Measurements from ENCODE around the gene ZBTB38.

ZBTB38 gene

GRCh38 chr3:141355242-141355641 is 13.1 kb upstream of the ZBTB38 start:
- Histone ChIP-seq H3K18ac (ENCODE audit: low read length) (no peak overlapping the region), H2BK120ac (ENCODE audit: insufficient read depth, low read length, poor library complexity) (no peak overlapping the region), H2AK5ac (ENCODE audit: low read length) (no peak overlapping the region), H3K23ac (ENCODE audit: low read length) (no peak overlapping the region), H3K27ac (ENCODE audit: low read depth, low read length) (no peak overlapping the region), H3K4me1 (ENCODE audit: control insufficient read depth in 1 of 2, insufficient read depth in 2 of 2, low read length in 2 of 2) (no peaks in the 10 kb centered on the region), H3K79me1 (ENCODE audit: low read length) (no peaks in the 10 kb centered on the region), H3K9me3 (ENCODE audit: insufficient read depth, low read depth, low read length) (no peaks in the 10 kb centered on the region), H3K4me3 (ENCODE audit: low read depth, low read length) (no peak overlapping the region), H4K8ac (ENCODE audit: low read depth, low read length) (no peak overlapping the region), H3K14ac (ENCODE audit: low read length) (no peak overlapping the region), H3K27me3 (ENCODE audit: insufficient read depth, low read length) (no peaks in the 10 kb centered on the region), H3K79me2 (ENCODE audit: control insufficient read depth, insufficient read depth, low read length, poor library complexity) (no peaks in the 10 kb centered on the region), H2BK5ac (ENCODE audit: low read depth, low read length, poor library complexity) (no peak overlapping the region), H4K91ac (ENCODE audit: low read depth, low read length) (no peak overlapping the region), H3K9ac (ENCODE audit: low read length) (no peak overlapping the region), H2AFZ (ENCODE audit: insufficient read depth, low read length, poor library complexity) (no peak overlapping the region), H3K4me2 (ENCODE audit: low read length) (no peak overlapping the region), H3K4ac (ENCODE audit: low read depth, low read length) (no peak overlapping the region), H3K36me3 (ENCODE audit: control insufficient read depth in 1 of 2, insufficient read depth in 2 of 2, low read length in 2 of 2) (no peaks in the 10 kb centered on the region), H2BK12ac (ENCODE audit: low read length) (peak overlapping the region; percentile 13), H4K12ac (ENCODE audit: low read depth, low read length) (no peak overlapping the region)
- no peak for DNase-seq
- WGBS (ENCODE audit: extremely low coverage, insufficient coverage, insufficient read length) = no CpG with 5 or more reads among the region's 6 CpGs

- Histone ChIP-seq H3K4me2 (ENCODE audit: low read length) (no peak overlapping the region), H3K79me1 (ENCODE audit: low read length) (no peaks in the 10 kb centered on the region), H4K8ac (ENCODE audit: low read depth, low read length) (no peak overlapping the region), H3K9ac (ENCODE audit: low read length) (no peak overlapping the region), H2AFZ (ENCODE audit: insufficient read depth, low read length, poor library complexity) (no peak overlapping the region), H2BK5ac (ENCODE audit: low read depth, low read length, poor library complexity) (no peak overlapping the region), H3K4me3 (ENCODE audit: low read depth, low read length) (no peak overlapping the region), H3K4me1 (ENCODE audit: control insufficient read depth in 1 of 2, insufficient read depth in 2 of 2, low read length in 2 of 2) (peaks cover 3% of the 10 kb centered on the region in 2 experiments), H3K36me3 (ENCODE audit: control insufficient read depth in 1 of 2, insufficient read depth in 2 of 2, low read length in 2 of 2) (no peaks in the 10 kb centered on the region), H2BK12ac (ENCODE audit: low read length) (no peak overlapping the region), H3K18ac (ENCODE audit: low read length) (no peak overlapping the region), H3K4ac (ENCODE audit: low read depth, low read length) (no peak overlapping the region), H2AK5ac (ENCODE audit: low read length) (no peak overlapping the region), H4K91ac (ENCODE audit: low read depth, low read length) (no peak overlapping the region), H2BK120ac (ENCODE audit: insufficient read depth, low read length, poor library complexity) (no peak overlapping the region), H3K27ac (ENCODE audit: low read depth, low read length) (no peak overlapping the region), H3K14ac (ENCODE audit: low read length) (no peak overlapping the region), H3K9me3 (ENCODE audit: insufficient read depth, low read depth, low read length) (no peaks in the 10 kb centered on the region), H3K27me3 (ENCODE audit: insufficient read depth, low read length) (no peaks in the 10 kb centered on the region), H3K79me2 (ENCODE audit: control insufficient read depth, insufficient read depth, low read length, poor library complexity) (no peaks in the 10 kb centered on the region), H3K23ac (ENCODE audit: low read length) (no peak overlapping the region), H4K12ac (ENCODE audit: low read depth, low read length) (no peak overlapping the region)
- DNase-seq = no peak
- no CpG with 5 or more reads among the region's 4 CpGs for WGBS (ENCODE audit: extremely low coverage, insufficient coverage, insufficient read length)
Measured at GRCh38 chr3:141356046-141356445, 12.3 kb upstream of the ZBTB38 start.

GRCh38 chr3:141360888-141361598 is 7.3 kb upstream of the ZBTB38 start:
- Histone ChIP-seq H3K23ac (ENCODE audit: low read length) (no peak overlapping the region), H3K4ac (ENCODE audit: low read depth, low read length) (no peak overlapping the region), H3K4me1 (ENCODE audit: control insufficient read depth in 1 of 2, insufficient read depth in 2 of 2, low read length in 2 of 2) (peaks cover 3% of the 10 kb centered on the region in 2 experiments), H2BK5ac (ENCODE audit: low read depth, low read length, poor library complexity) (no peak overlapping the region), H3K4me3 (ENCODE audit: low read depth, low read length) (no peak overlapping the region), H4K12ac (ENCODE audit: low read depth, low read length) (no peak overlapping the region), H4K8ac (ENCODE audit: low read depth, low read length) (no peak overlapping the region), H3K79me1 (ENCODE audit: low read length) (no peaks in the 10 kb centered on the region), H2BK120ac (ENCODE audit: insufficient read depth, low read length, poor library complexity) (no peak overlapping the region), H2AFZ (ENCODE audit: insufficient read depth, low read length, poor library complexity) (no peak overlapping the region), H3K79me2 (ENCODE audit: control insufficient read depth, insufficient read depth, low read length, poor library complexity) (no peaks in the 10 kb centered on the region), H3K14ac (ENCODE audit: low read length) (no peak overlapping the region), H3K27ac (ENCODE audit: low read depth, low read length) (no peak overlapping the region), H2AK5ac (ENCODE audit: low read length) (no peak overlapping the region), H3K27me3 (ENCODE audit: insufficient read depth, low read length) (no peaks in the 10 kb centered on the region), H3K4me2 (ENCODE audit: low read length) (no peak overlapping the region), H3K18ac (ENCODE audit: low read length) (no peak overlapping the region), H3K36me3 (ENCODE audit: control insufficient read depth in 1 of 2, insufficient read depth in 2 of 2, low read length in 2 of 2) (no peaks in the 10 kb centered on the region), H3K9ac (ENCODE audit: low read length) (no peak overlapping the region), H4K91ac (ENCODE audit: low read depth, low read length) (no peak overlapping the region), H2BK12ac (ENCODE audit: low read length) (peak overlapping the region; percentile 45), H3K9me3 (ENCODE audit: insufficient read depth, low read depth, low read length) (no peaks in the 10 kb centered on the region)
- peak; percentile 50 to 81 for DNase-seq
- no CpG with 5 or more reads among the region's 6 CpGs for WGBS (ENCODE audit: extremely low coverage, insufficient coverage, insufficient read length)

DNA sequence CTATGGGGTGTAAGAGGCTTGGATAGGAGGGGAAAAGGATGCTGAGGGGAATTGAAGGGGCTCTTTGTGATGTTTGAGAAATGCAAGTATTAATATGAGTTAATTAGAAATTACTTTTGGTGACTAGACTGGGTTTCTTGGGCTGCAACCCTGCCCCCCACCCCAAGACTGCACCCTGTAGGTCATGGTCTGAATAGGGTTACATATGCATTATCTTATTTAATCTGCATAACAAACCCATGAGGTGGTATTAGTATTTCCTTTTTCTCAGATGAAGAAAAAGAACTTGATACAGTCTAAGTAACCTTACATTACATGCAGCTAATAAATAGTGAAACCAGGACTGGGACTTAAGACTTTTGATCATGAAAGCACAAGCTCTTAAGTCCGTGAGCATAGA is 5.6 kb upstream of the ZBTB38 start:
- no CpG with 5 or more reads among the region's 1 CpG for WGBS (ENCODE audit: extremely low coverage, insufficient coverage, insufficient read length)
- Histone ChIP-seq H2BK120ac (ENCODE audit: insufficient read depth, low read length, poor library complexity) (no peak overlapping the region), H2AFZ (ENCODE audit: insufficient read depth, low read length, poor library complexity) (no peak overlapping the region), H3K4me3 (ENCODE audit: low read depth, low read length) (no peak overlapping the region), H2BK5ac (ENCODE audit: low read depth, low read length, poor library complexity) (no peak overlapping the region), H2AK5ac (ENCODE audit: low read length) (no peak overlapping the region), H3K36me3 (ENCODE audit: control insufficient read depth in 1 of 2, insufficient read depth in 2 of 2, low read length in 2 of 2) (no peaks in the 10 kb centered on the region), H3K9ac (ENCODE audit: low read length) (no peak overlapping the region), H3K4ac (ENCODE audit: low read depth, low read length) (no peak overlapping the region), H3K79me1 (ENCODE audit: low read length) (peaks cover 11% of the 10 kb centered on the region), H3K27ac (ENCODE audit: low read depth, low read length) (no peak overlapping the region), H3K27me3 (ENCODE audit: insufficient read depth, low read length) (no peaks in the 10 kb centered on the region), H2BK12ac (ENCODE audit: low read length) (no peak overlapping the region), H3K4me1 (ENCODE audit: control insufficient read depth in 1 of 2, insufficient read depth in 2 of 2, low read length in 2 of 2) (peaks cover 15 to 16% of the 10 kb centered on the region in 2 experiments), H4K8ac (ENCODE audit: low read depth, low read length) (no peak overlapping the region), H3K14ac (ENCODE audit: low read length) (no peak overlapping the region), H4K91ac (ENCODE audit: low read depth, low read length) (no peak overlapping the region), H4K12ac (ENCODE audit: low read depth, low read length) (no peak overlapping the region), H3K23ac (ENCODE audit: low read length) (no peak overlapping the region), H3K4me2 (ENCODE audit: low read length) (no peak overlapping the region), H3K79me2 (ENCODE audit: control insufficient read depth, insufficient read depth, low read length, poor library complexity) (no peaks in the 10 kb centered on the region), H3K18ac (ENCODE audit: low read length) (no peak overlapping the region), H3K9me3 (ENCODE audit: insufficient read depth, low read depth, low read length) (no peaks in the 10 kb centered on the region)
- DNase-seq = no peak
